ENCODE results near the gene CD300LD.
"Not testable (repeated sequence)": the region's sequence is repeated elsewhere in the genome, so short reads cannot be mapped to it uniquely, and the experiment has no call there.

The CD300LD gene

DNA sequence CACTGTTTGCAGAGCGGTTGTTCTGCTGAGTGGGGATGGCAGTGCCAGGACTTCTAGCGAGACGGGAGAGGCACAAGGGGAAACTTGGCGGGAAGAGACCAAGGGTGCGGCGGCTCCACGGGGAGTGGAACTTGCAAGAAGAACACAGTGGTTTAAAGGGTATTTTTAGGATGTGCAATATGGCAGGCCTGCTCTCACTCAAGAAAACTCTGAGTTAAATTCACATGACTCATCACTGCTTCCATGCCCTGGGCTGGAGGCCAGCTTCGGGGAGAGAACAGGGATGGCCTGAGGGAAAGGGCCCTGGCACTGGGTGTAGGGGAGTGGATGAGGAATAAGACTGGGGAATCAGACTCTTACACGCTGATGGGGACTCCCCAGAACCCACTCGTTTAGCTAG, 13.3 kb upstream of the CD300LD start:
- DNase-seq, result no peak

DNA sequence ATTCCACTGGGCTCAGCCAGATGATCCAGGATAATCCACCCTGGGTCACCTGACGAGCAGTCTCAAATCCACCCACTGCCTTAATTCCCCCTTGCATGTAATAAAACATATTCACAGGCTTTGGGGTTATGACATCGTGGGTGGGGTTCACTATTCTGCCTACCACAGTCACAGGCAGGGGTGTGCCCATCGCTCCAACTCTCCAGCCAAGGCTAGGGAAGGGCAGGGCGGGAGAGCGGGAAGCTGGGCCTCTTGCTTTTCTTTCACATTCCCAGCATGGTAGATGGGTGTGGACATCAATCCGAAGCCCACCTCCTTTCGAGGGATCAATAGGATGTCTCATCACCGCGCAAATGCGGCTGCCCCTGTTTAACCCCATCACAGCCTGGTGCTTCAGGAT, 12.7 kb upstream of the CD300LD start:
- DNase-seq, result no peak

GRCh38 chr17:74604200-74604599, 12.1 kb upstream of the CD300LD start:
- DNase-seq, result no peak

DNA sequence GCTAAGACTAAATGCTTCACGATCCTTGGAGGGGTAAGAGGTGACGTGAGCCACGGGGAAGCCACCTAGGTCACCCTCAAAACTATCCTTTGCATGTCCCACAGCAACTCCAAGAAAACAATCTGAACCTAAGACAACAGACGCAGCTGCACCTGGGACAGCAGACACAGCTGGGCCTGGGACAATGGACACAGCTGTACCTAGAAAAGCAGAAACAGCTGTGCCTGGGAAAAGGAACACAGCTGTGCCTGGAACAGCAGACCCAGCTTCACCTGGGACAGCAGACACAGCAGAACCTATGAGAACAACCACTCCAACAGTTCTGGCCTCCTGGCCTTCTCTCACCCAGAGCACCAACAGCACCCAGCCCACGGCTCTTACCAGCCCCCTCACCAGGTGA, 11.7 kb upstream of the CD300LD start:
- no peak for DNase-seq

DNA sequence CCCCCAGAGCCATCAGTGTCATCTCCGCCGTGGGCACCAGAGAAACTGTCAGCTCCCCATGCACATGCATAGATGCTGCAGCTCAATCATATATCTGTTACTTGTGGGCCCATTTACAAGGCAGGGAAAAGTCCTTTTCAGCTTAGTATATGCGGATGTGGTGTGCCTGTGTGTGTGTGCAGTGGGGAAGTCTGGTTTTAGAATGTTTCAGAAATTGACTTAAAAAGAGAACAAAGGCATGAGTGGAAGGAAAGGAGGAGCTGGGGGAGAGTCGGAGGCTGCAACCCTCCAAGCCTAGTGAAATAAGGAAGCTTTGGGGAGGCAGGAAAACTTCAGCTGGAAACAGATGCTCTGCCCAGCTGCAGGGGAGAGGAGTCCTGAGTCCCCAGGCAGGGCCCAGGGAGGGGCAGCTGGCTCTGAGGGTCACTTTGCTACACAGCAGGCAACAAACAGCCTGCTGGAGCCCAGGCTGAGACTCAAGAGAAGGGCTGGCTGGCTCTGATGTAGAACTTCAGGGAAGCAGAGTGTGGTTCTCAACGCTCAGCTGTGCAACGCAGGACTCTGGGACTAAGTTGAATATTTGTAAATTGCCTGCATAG, 11.1 kb upstream of the CD300LD start:
- no peak for DNase-seq

- peak; percentile 9 to 50 for DNase-seq
Observed at GRCh38 chr17:74601944-74602572, 10.0 kb upstream of the CD300LD start.

GRCh38 chr17:74599448-74599939, 7.4 kb upstream of the CD300LD start:
- no peak for DNase-seq

- DNase-seq, result no peak
Observed at GRCh38 chr17:74599023-74599399, 6.9 kb upstream of the CD300LD start.

DNA sequence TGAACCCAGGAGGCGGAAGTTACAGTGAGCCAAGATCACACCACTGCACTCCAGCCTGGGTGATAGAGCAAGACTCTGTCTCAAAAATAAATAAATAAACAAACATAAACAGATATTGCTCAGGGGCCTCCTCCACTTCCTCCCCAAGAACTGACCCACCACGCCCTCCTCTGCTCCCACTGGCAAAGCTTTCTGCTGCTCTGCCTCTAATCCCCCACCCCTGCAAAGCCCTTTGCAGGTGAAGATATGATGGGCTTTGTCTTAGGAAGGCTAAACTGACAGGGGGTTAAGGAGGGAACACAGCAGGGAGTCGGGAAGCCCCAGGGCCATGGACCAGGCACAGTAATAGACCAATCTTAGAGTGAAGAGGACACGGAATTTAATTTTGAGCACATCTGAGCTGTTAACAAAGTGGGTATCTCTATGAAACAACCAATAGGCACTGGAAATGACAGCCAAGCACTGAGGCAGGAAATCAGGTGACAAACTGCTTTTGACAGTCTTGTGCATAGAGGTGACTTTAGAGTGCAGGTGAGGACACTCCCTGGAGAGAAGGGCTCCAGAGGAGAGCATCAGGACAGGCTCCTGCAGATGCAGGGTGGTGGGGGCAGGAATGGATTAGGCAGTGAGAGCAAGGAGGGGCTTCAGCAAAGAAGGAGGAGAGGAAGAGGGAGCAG, 6.4 kb upstream of the CD300LD start:
- DNase-seq, result no peak

DNA sequence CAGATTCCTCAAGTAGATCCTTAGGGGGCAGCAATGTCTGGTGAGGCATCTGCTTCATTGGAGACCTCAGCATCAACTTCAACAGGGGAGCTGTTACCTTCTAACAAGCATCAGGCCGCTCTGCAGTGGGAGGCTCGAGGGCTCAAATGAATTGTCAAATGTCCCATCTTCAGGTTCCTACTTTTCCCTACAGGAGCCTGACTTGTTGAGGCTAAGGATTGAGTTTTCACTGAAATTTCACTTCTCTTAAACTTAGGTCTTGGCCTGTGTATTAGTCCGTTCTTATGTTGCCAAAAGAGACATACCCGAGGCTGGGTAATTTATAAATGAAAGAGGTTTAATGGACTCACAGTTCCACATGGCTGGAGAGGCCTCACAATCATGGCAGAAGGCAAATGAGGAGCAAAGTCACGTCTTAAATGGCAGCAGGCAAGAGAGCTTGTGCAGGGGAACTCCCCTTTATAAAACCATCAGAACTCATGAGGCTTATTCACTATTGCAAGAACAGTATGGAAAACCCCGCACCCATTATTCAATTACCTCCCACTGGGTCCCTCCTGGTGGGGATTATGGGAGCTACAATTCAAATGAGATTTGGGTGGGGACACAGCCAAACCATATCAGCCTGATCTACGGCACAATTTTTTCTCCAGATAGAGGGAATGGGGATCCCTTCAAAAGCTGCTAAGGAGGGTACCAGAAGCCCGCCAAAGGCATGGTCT, 5.1 kb upstream of the CD300LD start:
- no peak for DNase-seq

- DNase-seq, result no peak
Observed at GRCh38 chr17:74595037-74595750, 3.1 kb upstream of the CD300LD start.

- no peak for DNase-seq
Observed at GRCh38 chr17:74591503-74591902, 580 bp downstream of the CD300LD start.

DNA sequence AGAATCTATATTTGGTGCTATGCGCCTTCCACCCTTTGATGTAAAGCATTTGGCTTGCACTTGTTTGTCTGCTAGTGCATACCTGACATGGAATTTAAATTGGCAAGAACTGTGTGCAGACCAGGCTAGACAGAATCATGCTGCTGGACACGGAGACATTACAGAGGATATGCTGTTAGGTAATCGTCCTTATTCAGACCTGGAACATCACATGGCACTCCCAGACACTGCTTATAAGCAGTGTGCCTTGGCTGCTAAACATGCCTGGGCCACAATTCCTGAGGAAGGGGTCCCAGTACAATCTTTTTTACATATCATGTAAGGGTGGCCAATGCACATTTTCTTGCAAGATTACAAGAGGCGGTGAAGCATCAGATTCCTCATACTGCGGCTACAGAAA, 6.4 kb downstream of the CD300LD start:
- no peak for DNase-seq

GRCh38 chr17:74584292-74585060, 7.6 kb downstream of the CD300LD start:
- DNase-seq, result no peak

DNA sequence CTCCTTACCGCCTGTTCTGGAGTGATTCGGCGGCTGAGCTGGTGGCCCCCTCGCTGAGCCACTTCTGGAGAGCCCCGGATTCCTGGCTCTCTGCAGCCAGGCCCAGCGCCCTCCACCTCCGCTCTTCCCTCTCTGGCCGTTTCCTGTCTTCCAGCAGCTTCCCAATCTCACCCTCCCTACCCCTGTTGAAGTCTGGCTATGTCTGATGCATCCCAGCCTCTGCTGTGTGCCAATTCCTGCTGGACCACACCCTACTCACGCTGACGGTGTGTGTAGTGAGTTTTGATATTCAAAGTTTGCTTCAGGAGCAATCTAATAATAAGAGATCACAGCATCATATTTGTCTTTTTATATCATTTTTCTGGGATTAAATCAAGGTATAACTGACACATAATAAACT, 9.4 kb downstream of the CD300LD start:
- no peak for DNase-seq

GRCh38 chr17:74579900-74580299, 12.2 kb downstream of the CD300LD start:
- DNase-seq, result no peak

- DNase-seq, result no peak
Observed at GRCh38 chr17:74578979-74579378, 13.1 kb downstream of the CD300LD start.

DNA sequence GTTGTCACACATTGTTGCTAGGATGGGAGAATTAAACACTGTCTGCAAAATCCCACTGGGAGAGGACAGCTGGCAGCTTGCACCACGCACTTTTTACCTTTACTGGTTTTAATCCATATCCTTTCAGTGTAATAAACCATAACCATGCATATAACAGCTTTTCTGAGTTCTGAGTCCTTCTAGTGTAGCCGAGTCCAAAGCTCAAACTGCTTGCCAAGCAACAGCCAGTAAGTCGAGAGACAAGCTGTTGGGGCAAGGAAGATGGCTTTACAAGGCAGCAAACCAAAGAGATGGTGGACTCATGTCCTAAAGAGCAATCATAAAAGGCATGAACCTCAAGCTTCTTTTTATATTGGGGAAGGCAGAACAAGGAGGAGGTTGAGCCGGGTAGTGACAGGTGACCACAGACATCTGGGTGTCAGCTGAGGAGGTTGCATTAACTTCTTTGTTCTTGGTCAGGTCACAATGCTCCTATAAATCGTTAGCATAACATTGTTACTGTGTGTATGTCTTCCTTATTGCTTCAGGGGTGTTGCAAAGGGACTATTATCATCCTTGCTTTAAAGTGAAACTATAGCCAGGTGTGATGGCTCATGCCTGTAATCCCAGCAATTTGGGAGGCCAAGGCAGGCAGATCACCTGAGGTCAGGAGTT, 17.5 kb downstream of the CD300LD start:
- DNase-seq, result no peak

DNA sequence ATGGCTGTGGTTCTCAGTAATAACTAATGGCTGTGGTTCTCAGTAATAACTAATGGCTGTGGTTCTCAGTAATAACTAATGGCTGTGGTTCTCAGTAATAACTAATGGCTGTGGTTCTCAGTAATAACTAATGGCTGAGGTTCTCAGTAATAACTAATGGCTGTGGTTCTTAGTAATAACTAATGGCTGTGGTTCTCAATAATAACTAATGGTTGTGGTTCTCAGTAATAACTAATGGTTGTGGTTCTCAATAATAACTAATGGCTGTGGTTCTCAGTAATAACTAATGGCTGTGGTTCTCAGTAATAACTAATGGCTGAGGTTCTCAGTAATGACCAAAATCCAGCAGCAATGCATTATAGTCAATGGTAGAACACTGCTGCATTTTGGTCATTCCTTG, 18.4 kb downstream of the CD300LD start:
- DNase-seq, result not testable (repeated sequence)

- DNase-seq, result no peak
Observed at GRCh38 chr17:74573169-74573568, 18.9 kb downstream of the CD300LD start.

DNA sequence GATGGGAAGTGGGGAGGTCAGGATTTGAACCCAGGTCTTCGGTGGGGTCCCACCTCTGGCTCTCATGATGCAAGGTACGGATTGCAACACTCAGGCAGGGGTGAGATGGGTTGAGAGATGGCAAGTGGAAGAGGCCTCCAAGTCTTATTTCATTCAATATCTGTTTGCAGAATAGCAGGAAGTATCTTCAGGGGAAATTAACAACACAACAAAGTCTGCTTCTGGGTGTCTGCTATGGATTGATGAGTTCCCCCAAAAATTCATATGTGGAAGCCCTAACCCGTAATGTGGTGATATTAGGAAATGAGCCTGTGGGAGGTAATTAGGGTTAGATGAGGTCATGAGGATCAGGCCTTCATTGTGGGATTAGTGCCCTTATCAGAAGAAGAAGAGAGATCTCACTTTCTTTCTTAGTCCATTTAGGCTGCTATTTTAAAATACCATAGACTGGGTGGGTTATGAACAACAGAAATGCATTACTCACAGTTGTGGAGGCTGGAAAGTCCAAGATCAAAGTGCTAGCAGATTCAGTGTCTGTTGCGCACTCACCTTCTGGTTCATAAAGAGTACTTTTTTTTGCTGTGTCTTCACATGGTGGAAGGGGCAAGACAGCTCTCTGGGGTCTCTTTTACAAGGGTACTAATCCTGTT, 20.3 kb downstream of the CD300LD start:
- no peak for DNase-seq

Data from NCI-H526 (cell line).